GM23248 (cell line): ENCODE results near the gene AOC2.

ENCODE experiments used
- EZH2 ChIP-seq: fragments of 200-600 bp; sonication (generic); IDR thresholded peaks from 2 replicates; pipeline ENCODE4 v1.6.1; 2018; ENCODE audit warnings: antibody characterized with exemption, mild to moderate bottlenecking; ENCODE audit not compliant: insufficient read depth, poor library complexity, severe bottlenecking
- EZH2phosphoT487 ChIP-seq: fragments of 200-600 bp; sonication (generic); IDR thresholded peaks from 2 replicates; pipeline ENCODE4 v1.6.1; 2018; ENCODE audit warnings: antibody characterized with exemption, moderate library complexity, mild to moderate bottlenecking, low read depth; ENCODE audit not compliant: insufficient read depth

DNA sequence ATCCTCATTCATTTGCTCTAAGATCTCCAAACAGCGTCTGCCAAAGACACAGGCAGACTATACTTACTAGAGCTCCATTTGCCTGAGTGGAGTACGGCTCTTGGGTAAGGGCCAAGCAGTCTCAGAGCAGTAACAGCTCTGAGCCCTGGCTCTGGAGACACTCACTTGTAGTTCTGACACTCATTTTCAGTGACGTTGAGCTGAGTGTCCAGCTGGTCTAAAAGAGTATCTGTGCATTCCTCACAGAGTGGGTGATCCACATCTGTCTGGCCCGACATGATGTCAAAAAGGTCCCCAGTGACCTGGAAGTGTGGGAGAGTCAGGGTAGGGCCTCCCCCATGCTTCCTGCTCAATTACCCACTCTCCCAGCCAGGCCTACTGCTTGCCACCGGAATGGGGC, 26.0 kb upstream of the AOC2 start:
- TF ChIP-seq EZH2: no peak
- TF ChIP-seq EZH2phosphoT487: no peak
